ENCODE results near the gene CLIC2.

Gene CLIC2

GRCh38 chrX:155251391-155251790 is 83.0 kb downstream of the CLIC2 start:
- Histone ChIP-seq H3K36me3 (ENCODE audit: insufficient read depth, low read depth, low read length) (no peaks in the 10 kb centered on the region), H3K9ac (ENCODE audit: low read depth, low read length) (no peak overlapping the region), H3K27me3 (ENCODE audit: insufficient read depth, low read length) (no peaks in the 10 kb centered on the region), H3K4me1 (ENCODE audit: insufficient read depth, low read length) (0 out of 2 replicates have a peak, but pooled peaks cover 5% of the 10 kb centered on the region), H3K9me3 (ENCODE audit: insufficient read depth, low read depth, low read length) (no peaks in the 10 kb centered on the region), H3K4me3 (ENCODE audit: low read length) (no peak overlapping the region; the same call in 1 of the 2 replicates), H3K27ac (ENCODE audit: low read length) (no peak overlapping the region)

GRCh38 chrX:155247497-155247896 is 86.9 kb downstream of the CLIC2 start:
- Histone ChIP-seq H3K4me1 (ENCODE audit: insufficient read depth, low read length) (0 out of 2 replicates have a peak, but pooled peaks cover 5% of the 10 kb centered on the region), H3K9ac (ENCODE audit: low read depth, low read length) (no peak overlapping the region), H3K4me3 (ENCODE audit: low read length) (no peak overlapping the region), H3K36me3 (ENCODE audit: insufficient read depth, low read depth, low read length) (no peaks in the 10 kb centered on the region), H3K9me3 (ENCODE audit: insufficient read depth, low read depth, low read length) (no peaks in the 10 kb centered on the region), H3K27ac (ENCODE audit: low read length) (no peak overlapping the region), H3K27me3 (ENCODE audit: insufficient read depth, low read length) (no peaks in the 10 kb centered on the region)

- H3K9ac ChIP-seq (ENCODE audit: low read depth, low read length): no peak overlapping the region
- no peaks in the 10 kb centered on the region for H3K36me3 ChIP-seq (ENCODE audit: insufficient read depth, low read depth, low read length)
- no peak overlapping the region for H3K4me3 ChIP-seq (ENCODE audit: low read length)
- H3K4me1 ChIP-seq (ENCODE audit: insufficient read depth, low read length): 0 out of 2 replicates have a peak, but pooled peaks cover 2% of the 10 kb centered on the region
- no peaks in the 10 kb centered on the region for H3K9me3 ChIP-seq (ENCODE audit: insufficient read depth, low read depth, low read length)
- no peak overlapping the region for H3K27ac ChIP-seq (ENCODE audit: low read length)
- H3K27me3 ChIP-seq (ENCODE audit: insufficient read depth, low read length): no peaks in the 10 kb centered on the region
These were observed 87.7 kb downstream of the CLIC2 start for GRCh38 chrX:155246748-155247147.

- Histone ChIP-seq H3K9me3 (ENCODE audit: insufficient read depth, low read depth, low read length) (no peaks in the 10 kb centered on the region), H3K27ac (ENCODE audit: low read length) (no peak overlapping the region), H3K27me3 (ENCODE audit: insufficient read depth, low read length) (no peaks in the 10 kb centered on the region), H3K9ac (ENCODE audit: low read depth, low read length) (no peak overlapping the region), H3K4me3 (ENCODE audit: low read length) (no peak overlapping the region), H3K4me1 (ENCODE audit: insufficient read depth, low read length) (no peaks in the 10 kb centered on the region), H3K36me3 (ENCODE audit: insufficient read depth, low read depth, low read length) (peaks cover 23% of the 10 kb centered on the region)
These were observed 92.1 kb downstream of the CLIC2 start for GRCh38 chrX:155242300-155242699.

- Histone ChIP-seq H3K9ac (ENCODE audit: low read depth, low read length) (no peak overlapping the region), H3K4me3 (ENCODE audit: low read length) (no peak overlapping the region), H3K27ac (ENCODE audit: low read length) (no peak overlapping the region), H3K27me3 (ENCODE audit: insufficient read depth, low read length) (no peaks in the 10 kb centered on the region), H3K9me3 (ENCODE audit: insufficient read depth, low read depth, low read length) (no peaks in the 10 kb centered on the region), H3K4me1 (ENCODE audit: insufficient read depth, low read length) (no peaks in the 10 kb centered on the region), H3K36me3 (ENCODE audit: insufficient read depth, low read depth, low read length) (peaks cover 60% of the 10 kb centered on the region)
These were observed 96.7 kb downstream of the CLIC2 start for GRCh38 chrX:155237719-155238118.

GRCh38 chrX:155235891-155236290 is 98.5 kb downstream of the CLIC2 start:
- Histone ChIP-seq H3K4me3 (ENCODE audit: low read length) (no peak overlapping the region), H3K27ac (ENCODE audit: low read length) (no peak overlapping the region), H3K27me3 (ENCODE audit: insufficient read depth, low read length) (no peaks in the 10 kb centered on the region), H3K36me3 (ENCODE audit: insufficient read depth, low read depth, low read length) (peaks cover 75% of the 10 kb centered on the region), H3K4me1 (ENCODE audit: insufficient read depth, low read length) (no peaks in the 10 kb centered on the region), H3K9ac (ENCODE audit: low read depth, low read length) (no peak overlapping the region), H3K9me3 (ENCODE audit: insufficient read depth, low read depth, low read length) (no peaks in the 10 kb centered on the region)

GRCh38 chrX:155231163-155231562 is 103.3 kb downstream of the CLIC2 start:
- no peaks in the 10 kb centered on the region for H3K9me3 ChIP-seq (ENCODE audit: insufficient read depth, low read depth, low read length)
- no peak overlapping the region for H3K27ac ChIP-seq (ENCODE audit: low read length)
- no peak overlapping the region for H3K9ac ChIP-seq (ENCODE audit: low read depth, low read length)
- H3K4me3 ChIP-seq (ENCODE audit: low read length): no peak overlapping the region
- H3K36me3 ChIP-seq (ENCODE audit: insufficient read depth, low read depth, low read length): peaks cover 81% of the 10 kb centered on the region
- H3K4me1 ChIP-seq (ENCODE audit: insufficient read depth, low read length): no peaks in the 10 kb centered on the region
- no peaks in the 10 kb centered on the region for H3K27me3 ChIP-seq (ENCODE audit: insufficient read depth, low read length)
